SK-N-SH (cell line): ENCODE measurements around the gene WDR27.

Experiments
- CHD2 ChIP-seq: fragments of 150-350 bp; IDR thresholded peaks from 2 replicates; pipeline ENCODE4 v1.6.1; 2018; ENCODE audit warnings: low read length; ENCODE audit not compliant: partially characterized antibody
- CTCF ChIP-seq: fragments of 200-600 bp; sonication (generic); IDR thresholded peaks from 2 replicates; pipeline ENCODE4 v1.6.1; 2017; ENCODE audit warnings: antibody characterized with exemption, mild to moderate bottlenecking, moderate library complexity
- EP300 ChIP-seq, 2 experiments: IDR thresholded peaks; 2 replicates each; pipeline versions ENCODE4 v1.4.0 to v1.6.1; 2012; ENCODE audit warnings: borderline replicate concordance in 1 of 2, low read depth in 1 of 2, low read length in 1 of 2
- MEF2A ChIP-seq: IDR thresholded peaks from 2 replicates; pipeline ENCODE4 v1.4.0; 2012; ENCODE audit warnings: low read depth, borderline replicate concordance
- POLR2AphosphoS5 ChIP-seq: IDR thresholded peaks from 2 replicates; pipeline ENCODE4 v1.6.1; 2012; ENCODE audit warnings: low read depth, low read length
- TCF12 ChIP-seq: IDR thresholded peaks from 2 replicates; pipeline ENCODE4 v1.4.0; 2012

DNA sequence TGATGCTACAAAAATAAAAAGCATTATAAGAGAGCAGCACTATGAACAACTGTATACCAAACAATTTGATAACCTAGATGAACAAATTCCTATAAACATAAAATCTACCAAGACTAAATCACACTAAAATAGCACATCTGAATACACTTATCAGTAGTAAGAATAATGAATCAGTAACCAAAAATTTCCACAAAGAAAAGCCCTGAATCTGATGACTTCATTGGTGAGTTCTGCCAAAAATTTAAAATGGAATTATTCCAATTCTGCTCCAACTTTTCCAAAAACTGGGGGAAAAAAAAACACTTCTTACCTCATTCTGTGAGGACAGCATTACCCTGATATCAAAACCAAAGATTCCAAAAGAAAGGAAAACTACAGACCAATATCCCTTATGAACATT is 206.2 kb downstream of the WDR27 start:
- TF ChIP-seq MEF2A (no peak), CTCF (no peak), CHD2 (no peak), EP300 (IDR thresholded peaks at IDR 0.05; ENCODE audit: borderline replicate concordance in 1 of 2, low read depth in 1 of 2, low read length in 1 of 2) (no peak), POLR2AphosphoS5 (no peak), TCF12 (no peak)
